Measurements from ENCODE around the gene LEF1.
A peak's percentile ranks its signal among the peaks of the same experiment; 100 is the strongest.

The LEF1 gene

GRCh38 chr4:108146819-108147218 lies 21.9 kb downstream of the LEF1 start:
- no peak for DNase-seq

DNA sequence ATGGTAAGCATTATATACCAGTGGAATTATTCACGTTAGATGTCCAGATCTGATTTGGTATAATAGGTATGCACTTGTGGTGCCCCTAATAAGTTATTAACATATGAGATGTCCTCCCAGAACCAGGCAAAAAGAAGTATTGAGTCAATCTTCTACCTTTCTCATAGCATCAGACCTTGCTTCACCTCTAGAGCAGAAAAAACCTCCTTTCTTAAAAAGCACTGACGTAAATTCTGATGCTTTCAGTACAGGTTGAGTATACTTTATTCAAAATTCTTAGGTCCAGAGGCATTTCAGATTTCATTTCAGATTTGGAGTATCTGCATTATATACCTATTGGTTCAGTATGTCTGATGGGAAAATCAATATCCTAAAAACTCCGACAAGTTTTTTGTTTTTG lies 22.4 kb downstream of the LEF1 start:
- no peak for DNase-seq

DNA sequence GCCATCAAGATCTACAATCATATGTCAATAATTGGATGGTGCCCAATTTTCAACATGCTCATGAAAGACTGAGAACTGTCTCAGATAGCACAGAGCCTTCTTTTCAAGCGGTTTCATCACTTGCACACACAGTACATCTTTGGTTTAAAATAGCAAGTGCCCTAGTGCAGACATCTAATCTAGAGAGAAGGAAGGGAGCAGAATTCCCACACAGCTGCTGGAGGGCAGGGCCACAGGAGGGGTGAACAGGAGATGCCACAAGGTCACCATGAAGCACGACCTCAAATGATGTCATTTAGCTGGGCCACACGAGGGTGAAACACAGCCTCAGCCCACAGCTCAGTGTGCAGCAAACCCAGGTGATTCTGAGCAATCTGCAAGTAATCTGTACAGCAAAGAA lies 24.3 kb downstream of the LEF1 start:
- DNase-seq = no peak

- no peak for DNase-seq
These were observed 25.2 kb downstream of the LEF1 start for GRCh38 chr4:108143515-108143914.

- DNase-seq = no peak
These were observed 25.9 kb downstream of the LEF1 start for GRCh38 chr4:108142870-108143269.

DNA sequence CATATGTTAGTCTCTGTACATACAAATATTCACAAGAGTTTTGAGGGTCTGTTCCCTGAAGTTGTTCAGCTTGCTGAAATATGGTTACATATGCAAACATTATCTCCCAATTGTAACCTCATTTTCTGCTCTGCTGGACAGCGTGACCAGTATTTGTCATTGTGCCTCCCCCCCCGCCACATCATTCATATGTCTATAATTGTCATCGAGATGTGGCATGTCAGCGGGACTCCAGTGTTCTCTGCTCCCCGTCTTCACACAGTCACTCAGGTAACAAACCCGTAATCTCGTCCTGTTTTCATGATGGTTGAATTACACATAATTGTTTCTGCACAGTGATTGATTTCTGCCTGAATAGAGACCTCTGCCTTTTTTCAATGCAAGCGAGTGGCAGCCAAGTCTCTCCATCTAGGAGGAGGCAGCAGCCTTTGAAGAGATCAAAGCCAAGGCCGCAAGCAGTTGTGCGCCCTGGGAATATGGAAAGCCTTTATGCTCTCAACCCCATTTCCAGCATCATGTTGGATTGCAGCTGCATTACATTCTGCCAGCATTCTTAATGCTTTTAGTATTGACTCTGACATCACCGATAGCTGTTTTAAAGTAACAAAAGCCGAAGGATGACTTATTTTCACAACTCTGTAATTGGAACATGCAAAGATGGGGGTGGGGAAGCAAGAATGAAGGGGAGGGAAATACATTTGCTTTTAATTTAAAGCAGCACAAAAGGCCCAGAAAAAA lies 27.4 kb downstream of the LEF1 start:
- peak; percentile 83 for DNase-seq

DNA sequence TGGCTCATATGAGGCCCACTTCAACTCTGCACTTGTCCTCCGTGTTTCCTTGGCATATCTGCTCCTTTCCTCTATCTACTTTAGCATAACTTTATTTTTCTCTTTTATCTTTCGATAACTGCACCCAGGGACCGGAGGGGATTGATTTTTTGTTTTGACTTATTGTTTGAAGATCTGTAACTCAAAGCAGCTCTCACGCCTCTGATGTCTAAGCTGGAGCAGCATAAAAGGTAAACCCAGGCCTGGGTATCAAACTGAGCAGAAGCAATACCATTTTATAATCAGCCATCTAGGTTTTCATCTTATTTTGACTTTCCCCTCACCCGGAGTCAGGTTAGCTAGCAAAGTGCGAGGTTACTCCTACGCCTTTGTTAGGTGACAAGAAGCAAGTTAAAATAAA lies 28.4 kb downstream of the LEF1 start:
- no peak for DNase-seq

GRCh38 chr4:108139089-108139488 lies 29.6 kb downstream of the LEF1 start:
- no peak for DNase-seq

GRCh38 chr4:108135549-108136209 lies 33.1 kb downstream of the LEF1 start:
- no peak for DNase-seq

DNA sequence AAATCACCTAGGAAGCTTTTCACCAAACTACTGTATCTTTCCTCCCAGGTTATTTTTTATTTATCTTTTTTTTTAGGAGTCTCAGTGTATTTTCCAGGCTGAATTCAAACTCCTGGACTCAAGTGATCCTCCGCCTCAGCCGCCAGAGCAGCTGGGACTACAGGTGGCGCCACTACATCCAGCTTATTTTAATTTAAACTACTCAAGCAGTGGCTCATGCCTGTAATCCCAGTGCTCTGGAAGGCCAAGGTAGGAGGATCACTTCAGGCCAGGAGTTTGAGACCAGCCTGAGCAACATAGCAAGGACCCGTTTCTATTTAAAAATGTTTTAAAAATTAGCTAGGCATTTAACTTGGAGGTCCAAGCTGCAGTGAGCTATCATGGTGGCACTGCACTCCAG lies 37.8 kb downstream of the LEF1 start:
- DNase-seq = no peak

DNA sequence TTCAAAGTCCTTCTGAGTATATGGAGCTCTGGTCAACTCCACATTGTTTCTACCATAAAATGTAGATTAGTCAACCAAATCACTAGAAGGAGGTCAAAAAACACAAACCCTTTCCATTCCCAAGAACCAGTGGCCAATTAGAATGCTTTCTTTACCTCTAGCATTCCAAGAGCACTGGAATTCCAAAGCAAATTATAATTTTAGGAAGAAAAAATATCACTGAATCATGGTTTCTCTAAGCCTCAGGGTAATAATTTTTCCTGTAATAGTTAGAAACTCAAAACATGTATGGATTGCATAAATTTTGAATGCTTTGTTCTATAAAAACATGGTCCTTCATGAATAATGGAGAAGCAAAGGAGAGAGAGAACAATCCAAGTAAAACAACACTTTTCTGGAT lies 39.5 kb downstream of the LEF1 start:
- no peak for DNase-seq

GRCh38 chr4:108126806-108127205 lies 41.9 kb downstream of the LEF1 start:
- peak; percentile 56 for DNase-seq

GRCh38 chr4:108120789-108121188 lies 47.9 kb downstream of the LEF1 start:
- no peak for DNase-seq

GRCh38 chr4:108119199-108119800 lies 49.4 kb downstream of the LEF1 start:
- DNase-seq = no peak

- no peak for DNase-seq
These were observed 50.2 kb downstream of the LEF1 start for GRCh38 chr4:108118505-108118904.

DNA sequence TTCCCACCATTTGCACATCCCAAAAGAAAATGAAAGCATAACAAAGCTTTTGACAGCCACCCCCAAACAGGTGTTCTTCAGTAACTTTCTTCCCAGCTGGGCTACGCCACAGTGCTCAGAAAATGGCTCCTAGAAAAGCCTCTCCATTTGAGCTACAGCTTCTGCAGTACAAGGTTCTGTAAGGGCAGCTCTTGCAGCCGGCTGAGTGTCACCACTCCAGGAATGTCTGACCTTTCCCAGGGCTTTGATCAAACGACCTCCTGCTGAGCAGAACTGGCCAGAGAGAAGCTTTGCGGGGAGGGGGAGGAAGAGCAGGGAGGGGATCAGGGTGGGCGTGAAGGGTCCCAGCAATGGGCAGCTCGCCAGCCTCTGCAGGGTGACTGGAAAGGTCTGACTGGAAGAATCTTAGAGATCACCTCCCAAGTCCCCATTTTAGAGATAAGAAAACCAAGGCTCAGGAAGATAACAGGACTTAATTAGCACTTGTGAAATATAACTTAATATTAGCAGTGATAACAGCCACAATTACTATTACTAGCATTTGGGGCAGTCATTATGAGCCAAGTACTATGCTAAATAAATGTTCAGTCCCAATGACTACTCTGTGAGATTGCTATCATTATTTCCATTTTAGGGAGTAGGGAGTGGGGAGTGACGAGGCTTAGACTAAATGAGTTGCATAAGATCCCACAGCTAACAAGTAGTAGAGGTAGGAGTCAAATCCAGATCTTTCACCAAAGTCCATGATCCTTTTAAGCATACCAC lies 51.1 kb downstream of the LEF1 start:
- DNase-seq = peak; percentile 5

DNA sequence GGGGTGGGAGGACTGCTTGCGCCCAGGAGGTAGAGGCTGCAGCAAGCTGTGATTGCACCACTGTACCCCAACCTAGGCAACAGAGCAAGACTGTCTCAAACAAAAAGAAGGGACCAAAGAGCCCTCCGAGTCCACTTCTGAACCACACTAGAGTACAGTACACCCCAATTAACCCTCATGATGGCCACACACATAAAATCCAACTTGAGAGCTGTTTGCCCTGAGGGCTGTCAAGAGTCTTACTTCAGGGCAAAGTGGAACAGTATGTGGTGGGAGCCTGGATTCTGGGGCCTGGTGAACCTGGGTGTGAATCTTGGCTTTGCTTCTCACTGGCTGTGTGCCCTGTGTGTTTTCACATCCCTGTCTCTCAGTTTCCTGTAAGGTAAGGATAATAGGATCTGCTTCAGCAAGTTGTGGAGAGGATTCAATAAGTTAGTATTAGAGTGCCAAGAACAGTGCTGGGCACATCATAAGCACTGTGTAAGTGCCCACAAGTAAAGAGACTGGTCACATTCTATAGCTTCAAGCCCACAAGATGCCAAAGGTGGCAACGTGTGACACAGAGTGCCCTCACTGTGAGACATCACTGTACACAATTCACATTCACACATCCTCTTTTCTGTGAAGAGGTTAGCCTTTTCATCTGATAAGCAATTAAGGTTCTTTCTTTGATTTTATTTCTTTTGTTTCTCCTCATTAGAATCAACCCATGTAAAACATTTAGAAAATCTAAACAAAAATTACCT lies 52.1 kb downstream of the LEF1 start:
- DNase-seq = no peak

DNA sequence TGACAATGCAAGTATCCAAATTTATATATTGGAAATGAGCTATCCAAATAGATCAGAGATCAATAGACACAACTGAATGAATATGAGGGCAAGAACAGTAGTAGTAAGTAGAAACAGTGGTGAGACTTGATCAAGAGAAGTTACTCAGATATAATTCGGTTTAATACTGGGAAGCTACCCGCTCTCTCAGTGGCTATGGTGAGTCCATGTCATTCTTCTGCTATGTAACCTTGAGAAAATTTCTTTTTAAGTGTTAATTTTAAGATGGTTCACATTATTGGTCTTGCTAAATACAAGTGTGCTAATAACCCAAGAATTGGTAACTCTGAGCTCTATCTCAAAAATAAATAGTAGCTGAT lies 53.6 kb downstream of the LEF1 start:
- no peak for DNase-seq

GRCh38 chr4:108114503-108114902 lies 54.2 kb downstream of the LEF1 start:
- DNase-seq = no peak

DNA sequence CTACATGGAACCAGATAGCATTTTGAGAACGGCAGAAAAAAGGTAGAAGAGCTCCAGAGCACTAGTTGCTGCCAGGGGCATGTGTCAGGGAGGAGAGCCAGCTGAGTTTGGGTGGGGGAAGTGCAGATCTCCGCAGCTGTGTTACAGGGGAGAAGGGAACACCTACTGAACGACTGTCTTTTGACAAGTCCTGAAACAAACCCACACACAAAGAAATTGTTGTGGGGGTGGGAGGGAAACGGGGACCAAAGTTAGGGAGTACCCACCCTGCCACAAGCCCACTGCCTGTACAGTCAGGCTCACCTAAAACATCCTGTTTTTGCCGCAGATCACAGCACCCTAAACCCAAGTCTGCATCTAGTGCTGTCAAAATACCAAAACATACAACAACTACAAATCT lies 55.5 kb downstream of the LEF1 start:
- DNase-seq = no peak

- DNase-seq = no peak
These were observed 57.0 kb downstream of the LEF1 start for GRCh38 chr4:108111781-108112180.

GRCh38 chr4:108110450-108110849 lies 58.3 kb downstream of the LEF1 start:
- DNase-seq = no peak

- DNase-seq = no peak
These were observed 58.7 kb downstream of the LEF1 start for GRCh38 chr4:108109997-108110416.
